ENCODE data around the gene SLC19A1.
"Not testable (repeated sequence)": the region's sequence is repeated elsewhere in the genome, so short reads cannot be mapped to it uniquely, and the experiment has no call there.

SLC19A1 gene

DNA sequence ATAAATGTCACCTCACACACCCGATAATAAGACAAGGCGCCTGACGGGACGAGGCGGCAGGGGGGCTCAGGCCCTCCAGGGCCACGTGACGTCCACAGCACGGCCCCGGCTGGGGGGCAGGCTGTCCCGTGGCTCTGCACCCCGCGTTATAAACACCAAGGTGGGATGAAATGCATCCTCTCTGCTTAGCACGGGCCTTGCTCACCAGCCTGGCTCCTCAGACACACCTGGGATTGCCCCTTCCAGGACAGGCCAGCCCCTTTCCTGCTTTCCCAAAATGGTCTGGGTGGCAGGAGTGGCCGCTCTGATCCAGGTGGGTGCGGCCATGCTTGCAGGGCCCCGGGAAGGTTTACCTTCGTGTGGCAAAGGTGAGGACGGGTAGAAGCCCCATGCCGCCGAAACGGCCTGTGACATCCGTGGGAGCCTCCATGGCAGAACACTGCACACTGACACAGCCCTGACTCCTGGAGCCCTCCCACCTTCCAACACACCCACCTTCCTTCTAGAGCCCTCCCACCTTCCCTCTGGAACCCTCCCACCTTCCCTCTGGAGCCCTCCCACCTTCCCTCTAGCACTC lies 35.9 kb downstream of the SLC19A1 start:
- DNase-seq (ENCODE audit: low read depth), result no peak

- DNase-seq (ENCODE audit: low read depth), result no peak
These were observed 36.7 kb downstream of the SLC19A1 start for GRCh38 chr21:45505416-45506021.

DNA sequence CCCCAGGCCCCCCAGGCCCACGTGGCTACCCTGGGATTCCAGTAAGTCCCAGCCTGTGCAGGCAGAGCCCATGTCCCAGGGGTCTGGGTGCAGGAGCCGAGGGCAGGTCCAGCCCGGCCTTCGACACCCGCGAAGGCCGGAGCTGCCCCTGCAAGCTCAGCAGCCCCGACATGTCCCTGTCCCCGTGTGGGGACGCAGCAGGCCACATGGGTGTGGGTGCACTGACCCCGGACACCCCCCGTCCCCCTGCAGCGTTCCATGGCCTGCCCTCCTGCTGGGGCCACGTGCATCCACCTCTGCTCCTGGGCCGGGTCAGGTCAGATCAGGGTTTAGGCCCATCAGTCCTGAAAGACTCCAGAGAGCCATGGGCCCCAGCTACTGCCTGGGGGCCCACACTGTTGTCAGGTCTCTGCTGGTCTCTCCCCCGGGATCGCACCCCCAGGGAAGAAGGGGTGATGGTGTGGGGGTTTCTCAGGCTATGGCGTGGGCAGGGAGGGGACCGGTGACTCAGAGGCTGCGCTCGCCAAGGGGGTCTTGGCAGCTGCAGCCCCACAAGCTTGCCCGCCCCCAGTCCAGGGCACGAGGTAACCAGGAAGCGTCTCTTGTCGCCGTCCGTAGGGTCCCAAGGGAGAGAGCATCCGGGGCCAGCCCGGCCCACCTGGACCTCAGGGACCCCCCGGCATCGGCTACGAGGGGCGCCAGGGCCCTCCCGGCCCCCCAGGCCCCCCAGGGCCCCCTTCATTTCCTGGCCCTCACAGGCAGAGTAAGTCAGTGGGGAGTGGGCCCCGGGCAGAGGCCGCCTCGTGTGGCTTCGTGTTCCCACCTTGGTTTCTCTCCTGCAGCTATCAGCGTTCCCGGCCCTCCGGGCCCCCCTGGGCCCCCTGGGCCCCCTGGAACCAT lies 37.5 kb downstream of the SLC19A1 start:
- no peak for DNase-seq (ENCODE audit: low read depth)

GRCh38 chr21:45504021-45504515 lies 38.2 kb downstream of the SLC19A1 start:
- no peak for DNase-seq (ENCODE audit: low read depth)

DNA sequence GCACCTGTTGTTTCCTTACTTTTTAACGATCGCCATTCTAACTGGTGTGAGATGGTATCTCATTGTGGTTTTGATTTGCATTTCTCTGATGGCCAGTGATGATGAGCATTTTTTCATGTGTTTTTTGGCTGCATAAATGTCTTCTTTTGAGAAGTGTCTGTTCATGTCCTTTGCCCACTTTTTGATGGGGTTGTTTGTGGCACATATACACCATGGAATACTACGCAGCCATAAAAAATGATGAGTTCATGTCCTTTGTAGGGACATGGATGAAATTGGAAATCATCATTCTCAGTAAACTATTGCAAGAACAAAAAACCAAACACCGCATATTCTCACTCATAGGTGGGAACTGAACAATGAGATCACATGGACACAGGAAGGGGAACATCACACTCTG lies 39.0 kb downstream of the SLC19A1 start:
- not testable (repeated sequence) for DNase-seq (ENCODE audit: low read depth)

DNA sequence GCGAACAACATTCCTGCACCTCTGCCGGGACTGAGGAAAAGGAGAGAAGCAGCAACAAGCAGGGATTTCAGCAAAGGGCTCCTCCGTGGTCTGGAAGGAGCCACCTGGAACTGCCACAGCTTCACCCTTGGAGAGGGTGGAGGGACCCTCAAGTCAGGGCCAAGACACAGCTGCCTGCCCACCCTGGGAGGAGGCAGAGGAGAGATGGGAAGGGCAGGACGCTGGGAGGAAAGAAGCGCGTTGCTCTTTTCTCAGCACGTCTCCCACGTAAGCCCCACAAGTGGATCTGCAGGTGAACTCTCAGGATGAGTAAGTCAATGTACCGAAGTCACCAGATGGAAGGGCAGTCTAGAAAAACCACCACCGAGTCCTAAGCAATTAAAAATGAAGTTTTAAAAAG lies 39.6 kb downstream of the SLC19A1 start:
- DNase-seq (ENCODE audit: low read depth), result no peak

GRCh38 chr21:45502006-45502345 lies 40.3 kb downstream of the SLC19A1 start:
- DNase-seq (ENCODE audit: low read depth), result no peak

DNA sequence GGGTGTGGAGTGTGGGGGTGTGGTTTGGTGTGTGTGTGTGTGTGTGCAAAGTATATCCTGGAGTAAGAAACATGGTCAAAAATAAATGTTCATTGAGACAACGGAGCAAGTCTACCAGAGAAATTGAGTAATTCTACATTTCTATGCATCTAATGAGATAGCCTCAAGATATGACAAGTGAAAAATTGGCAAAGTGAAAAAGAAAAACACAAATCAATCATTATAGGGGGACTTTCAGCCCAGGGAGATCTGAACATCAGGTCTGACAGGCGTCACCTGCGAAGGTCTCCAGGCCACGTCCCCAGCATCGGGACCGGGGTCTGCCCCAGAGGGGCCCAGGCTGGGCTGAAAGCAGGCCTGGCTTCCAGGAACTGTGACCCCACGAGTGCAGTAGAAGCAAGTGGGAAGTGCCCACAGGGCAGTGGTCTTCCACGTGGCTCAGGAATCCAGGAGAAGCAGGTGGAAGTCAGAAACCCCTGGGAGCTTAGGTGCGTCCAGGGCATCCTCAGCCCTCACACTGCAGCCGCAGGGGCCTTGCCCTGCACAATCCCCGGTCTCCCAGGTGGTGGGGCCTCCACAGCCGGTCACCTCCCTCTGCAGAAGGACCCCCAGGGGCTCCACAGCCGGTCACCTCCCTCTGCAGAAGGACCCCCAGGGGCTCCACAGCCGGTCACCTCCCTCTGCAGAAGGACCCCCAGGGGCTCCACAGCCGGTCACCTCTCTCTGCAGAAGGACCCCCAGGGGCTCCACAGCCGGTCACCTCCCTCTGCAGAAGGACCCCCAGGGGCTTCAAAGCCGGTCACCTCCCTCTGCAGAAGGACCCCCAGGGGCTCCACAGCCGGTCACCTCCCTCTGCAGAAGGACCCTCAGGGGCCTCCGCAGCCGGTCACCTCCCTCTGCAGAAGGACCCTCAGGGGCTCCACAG lies 40.9 kb downstream of the SLC19A1 start:
- not testable (repeated sequence) for DNase-seq (ENCODE audit: low read depth)

DNA sequence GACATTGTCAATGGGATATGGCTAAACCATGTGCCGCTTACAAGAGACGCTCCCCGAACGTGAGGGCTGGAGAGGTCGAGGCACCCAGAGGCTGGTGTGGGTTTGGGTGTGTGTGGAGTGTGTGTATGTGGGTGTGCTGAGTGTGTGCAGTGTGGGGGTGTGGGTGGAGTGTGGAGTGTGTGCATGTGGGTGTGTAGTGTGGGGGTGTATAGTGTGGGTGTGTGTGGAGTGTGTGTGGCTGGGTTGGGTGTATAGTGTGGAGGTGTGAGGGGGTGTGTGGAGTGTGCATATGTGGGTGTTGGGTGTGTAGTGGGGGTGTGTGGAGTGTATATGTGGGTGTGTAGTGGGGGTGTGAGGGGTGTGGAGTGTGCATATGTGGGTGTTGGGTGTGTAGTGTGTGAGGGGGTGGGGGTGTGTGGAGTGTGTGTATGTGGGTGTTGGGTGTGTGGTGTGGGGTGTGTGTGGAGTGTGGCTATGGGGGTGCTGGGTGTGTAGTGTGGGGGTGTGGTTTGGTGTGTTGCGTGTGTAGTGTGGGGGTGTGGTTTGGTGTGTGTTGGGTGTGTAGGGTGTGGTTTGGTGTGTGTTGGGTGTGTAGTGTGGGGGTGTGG lies 42.2 kb downstream of the SLC19A1 start:
- DNase-seq (ENCODE audit: low read depth), result no peak

DNA sequence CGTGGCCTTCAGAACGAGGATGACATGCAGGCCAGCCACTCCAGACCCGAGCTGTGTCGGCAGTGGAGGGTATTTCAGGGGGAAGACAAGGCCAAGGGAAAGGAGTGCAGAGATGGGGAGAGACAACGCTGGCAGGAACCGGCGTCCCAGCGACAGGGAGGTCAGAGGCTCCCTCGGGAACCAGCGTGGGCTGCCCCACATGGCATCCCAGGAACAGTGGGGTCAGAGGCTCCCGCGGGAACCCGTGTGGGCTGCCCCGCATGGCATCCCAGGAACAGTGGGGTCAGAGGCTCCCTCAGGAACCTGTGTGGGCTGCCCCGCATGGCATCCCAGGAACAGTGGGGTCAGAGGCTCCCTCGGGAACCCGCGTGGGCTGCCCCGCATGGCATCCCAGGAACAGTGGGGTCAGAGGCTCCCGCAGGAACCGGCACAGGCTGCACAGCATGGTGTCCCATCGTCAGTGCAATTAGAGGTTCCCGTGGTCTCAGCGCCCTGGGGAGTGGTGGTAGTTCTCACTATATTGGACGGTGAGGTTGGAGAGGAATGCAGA lies 43.0 kb downstream of the SLC19A1 start:
- no peak for DNase-seq (ENCODE audit: low read depth)

GRCh38 chr21:45498646-45499000 lies 43.6 kb downstream of the SLC19A1 start:
- no peak for DNase-seq (ENCODE audit: low read depth)

DNA sequence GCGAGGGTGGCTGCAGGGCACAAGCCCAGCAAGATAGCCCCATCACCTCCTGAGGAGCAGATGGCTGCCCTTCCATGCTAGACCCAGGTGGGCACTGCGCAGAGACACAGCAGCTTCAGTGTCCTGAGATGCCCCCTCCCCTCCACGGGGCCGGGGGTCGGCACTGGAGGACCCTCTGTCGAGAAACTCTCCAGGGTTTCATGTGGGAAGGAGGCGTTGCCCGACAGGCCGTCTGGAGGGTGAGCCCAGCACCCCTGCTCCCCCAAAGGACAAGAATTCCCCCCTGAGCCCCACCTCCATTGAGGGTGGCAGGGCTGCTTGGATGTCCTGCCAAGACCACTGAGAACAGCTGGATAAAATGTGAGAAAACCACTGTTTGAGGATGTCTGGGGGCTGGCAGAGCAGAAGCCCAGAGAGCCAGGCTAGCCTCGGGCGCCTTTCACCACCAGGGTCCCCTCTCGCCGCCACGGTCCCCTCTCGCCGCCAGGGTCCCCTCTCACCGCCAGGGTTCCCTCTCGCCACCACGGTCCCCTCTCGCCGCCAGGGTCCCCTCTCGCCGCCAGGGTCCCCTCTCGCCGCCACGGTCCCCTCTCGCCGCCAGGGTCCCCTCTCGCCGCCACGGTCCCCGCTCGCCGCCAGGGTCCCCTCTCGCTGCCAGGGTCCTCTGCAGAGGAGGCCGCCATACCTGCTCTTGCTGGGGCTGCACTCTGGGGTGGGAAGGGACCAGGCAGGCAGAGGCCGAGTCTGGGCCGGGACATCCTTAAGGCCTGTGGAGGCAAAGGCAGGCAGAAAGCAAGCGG lies 44.2 kb downstream of the SLC19A1 start:
- no peak for DNase-seq (ENCODE audit: low read depth)

GRCh38 chr21:45496968-45497845 lies 45.0 kb downstream of the SLC19A1 start:
- DNase-seq (ENCODE audit: low read depth), result no peak

GRCh38 chr21:45496151-45496967 lies 45.9 kb downstream of the SLC19A1 start:
- no peak for DNase-seq (ENCODE audit: low read depth)

- DNase-seq (ENCODE audit: low read depth), result no peak
These were observed 47.2 kb downstream of the SLC19A1 start for GRCh38 chr21:45494851-45495680.

DNA sequence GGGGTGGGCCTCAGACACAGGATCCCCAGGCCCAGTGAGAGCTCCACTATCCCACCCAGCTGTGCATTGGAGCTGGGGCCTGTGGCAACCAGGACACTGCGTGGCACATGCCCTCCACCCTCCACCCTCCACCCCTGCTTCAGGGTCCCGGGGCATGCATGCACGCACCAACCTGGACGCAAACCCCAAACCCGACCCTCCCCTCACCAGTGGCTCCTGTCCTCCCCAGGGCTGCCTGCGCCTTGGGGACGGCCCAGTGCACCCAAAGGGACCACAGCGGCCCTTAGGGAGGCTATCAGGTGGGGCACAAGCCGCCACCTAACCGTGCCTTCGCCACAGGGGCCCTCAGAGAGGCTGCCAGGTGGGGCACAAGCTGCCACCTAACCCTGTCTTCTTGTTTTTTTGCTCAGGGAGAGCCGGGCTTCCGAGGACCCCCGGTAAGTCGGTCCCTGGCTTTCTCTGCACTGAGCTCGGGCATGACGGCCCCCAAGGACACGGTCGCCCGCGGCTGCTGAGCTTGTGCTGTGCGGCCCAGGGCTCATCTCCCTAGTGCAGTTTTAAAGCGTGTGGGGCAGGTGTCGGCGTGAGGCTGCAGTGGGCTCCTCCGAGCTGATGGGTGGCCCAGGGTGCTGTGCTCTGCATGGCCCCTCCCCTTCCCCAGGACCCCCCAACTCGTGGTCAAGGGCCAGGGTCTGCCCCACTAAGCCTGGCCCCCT lies 47.9 kb downstream of the SLC19A1 start:
- DNase-seq (ENCODE audit: low read depth), result no peak

- no peak for DNase-seq (ENCODE audit: low read depth)
These were observed 48.7 kb downstream of the SLC19A1 start for GRCh38 chr21:45493401-45494001.
